Superior temporal gyrus (tissue), 1 donor: Measurements from ENCODE around the gene INPP5F.
A peak's percentile ranks its signal among the peaks of the same experiment; 100 is the strongest.
"Not testable (repeated sequence)": the region's sequence is repeated elsewhere in the genome, so short reads cannot be mapped to it uniquely, and the experiment has no call there.

Experiments used
- DNase-seq: peaks from one replicate; pipeline ENCODE4 v3.0.0-alpha.2; 2016; ENCODE audit errors: extremely low spot score

INPP5F gene

GRCh38 chr10:119777686-119778085, 51.8 kb downstream of the INPP5F start:
- DNase-seq, result no peak

- no peak for DNase-seq
These were observed 53.1 kb downstream of the INPP5F start for GRCh38 chr10:119778776-119779445.

GRCh38 chr10:119780879-119781480, 55.1 kb downstream of the INPP5F start:
- DNase-seq, result no peak

GRCh38 chr10:119781498-119781897, 55.6 kb downstream of the INPP5F start:
- no peak for DNase-seq

- no peak for DNase-seq
These were observed 57.3 kb downstream of the INPP5F start for GRCh38 chr10:119782981-119783664.

- DNase-seq, result no peak
These were observed 57.8 kb downstream of the INPP5F start for GRCh38 chr10:119783665-119784027.

- DNase-seq, result peak; percentile 10
These were observed 58.7 kb downstream of the INPP5F start for GRCh38 chr10:119784340-119785067.

GRCh38 chr10:119786117-119786769, 60.4 kb downstream of the INPP5F start:
- no peak for DNase-seq

GRCh38 chr10:119795101-119795500, 69.3 kb downstream of the INPP5F start:
- DNase-seq, result not testable (repeated sequence)

GRCh38 chr10:119796039-119796438, 70.2 kb downstream of the INPP5F start:
- no peak for DNase-seq

GRCh38 chr10:119801176-119801575, 75.3 kb downstream of the INPP5F start:
- DNase-seq, result no peak

- DNase-seq, result no peak
These were observed 76.2 kb downstream of the INPP5F start for GRCh38 chr10:119801998-119802538.

- no peak for DNase-seq
These were observed 77.4 kb downstream of the INPP5F start for GRCh38 chr10:119803264-119803663.

GRCh38 chr10:119805702-119806230, 79.9 kb downstream of the INPP5F start:
- DNase-seq, result no peak

- no peak for DNase-seq
These were observed 80.7 kb downstream of the INPP5F start for GRCh38 chr10:119806334-119807130.

- no peak for DNase-seq
These were observed 82.3 kb downstream of the INPP5F start for GRCh38 chr10:119807960-119808697.

GRCh38 chr10:119811122-119811521, 85.3 kb downstream of the INPP5F start:
- no peak for DNase-seq

GRCh38 chr10:119812684-119813083, 86.8 kb downstream of the INPP5F start:
- no peak for DNase-seq

- DNase-seq, result no peak
These were observed 89.8 kb downstream of the INPP5F start for GRCh38 chr10:119815671-119816070.
